Measurements from ENCODE around the gene ACY1.
A peak's percentile ranks its signal among the peaks of the same experiment; 100 is the strongest.
"Not testable (repeated sequence)": the region's sequence is repeated elsewhere in the genome, so short reads cannot be mapped to it uniquely, and the experiment has no call there.

ACY1 gene

GRCh38 chr3:51983578-51984268 lies 388 bp downstream of the ACY1 start:
- no peak for DNase-seq (ENCODE audit: low read depth)

GRCh38 chr3:51984269-51984647 lies 923 bp downstream of the ACY1 start:
- no peak for DNase-seq (ENCODE audit: low read depth)

GRCh38 chr3:51985063-51985462 lies 1.7 kb downstream of the ACY1 start:
- DNase-seq (ENCODE audit: low read depth), result no peak

- DNase-seq (ENCODE audit: low read depth), result no peak
Observed at GRCh38 chr3:51986010-51986947, 2.9 kb downstream of the ACY1 start.

- no peak for DNase-seq (ENCODE audit: low read depth)
Observed at GRCh38 chr3:51987568-51987967, 4.2 kb downstream of the ACY1 start.

- no peak for DNase-seq (ENCODE audit: low read depth)
Observed at GRCh38 chr3:51988286-51989146, 5.2 kb downstream of the ACY1 start.

- not testable (repeated sequence) for DNase-seq (ENCODE audit: low read depth)
Observed at GRCh38 chr3:51990501-51990971, 7.2 kb downstream of the ACY1 start.

GRCh38 chr3:51992017-51992682 lies 8.8 kb downstream of the ACY1 start:
- no peak for DNase-seq (ENCODE audit: low read depth)

- DNase-seq (ENCODE audit: low read depth), result not testable (repeated sequence)
Observed at GRCh38 chr3:51993657-51994056, 10.3 kb downstream of the ACY1 start.

GRCh38 chr3:51994530-51994929 lies 11.2 kb downstream of the ACY1 start:
- DNase-seq (ENCODE audit: low read depth), result no peak

GRCh38 chr3:51995346-51996163 lies 12.2 kb downstream of the ACY1 start, which contains the start of gene RPL29:
TSS of gene RPL29 (minus strand) at chr3:51995895. CDS start at chr3:51995461, 434 bp downstream.
- peak; percentile 85 for DNase-seq (ENCODE audit: low read depth)

GRCh38 chr3:51997172-51997571 lies 13.8 kb downstream of the ACY1 start:
- DNase-seq (ENCODE audit: low read depth), result no peak

- DNase-seq (ENCODE audit: low read depth), result no peak
Observed at GRCh38 chr3:51997935-51998596, 14.7 kb downstream of the ACY1 start.

- no peak for DNase-seq (ENCODE audit: low read depth)
Observed at GRCh38 chr3:51998774-51999173, 15.4 kb downstream of the ACY1 start.

GRCh38 chr3:51999846-52000245 lies 16.5 kb downstream of the ACY1 start:
- DNase-seq (ENCODE audit: low read depth), result no peak

- peak; percentile 78 for DNase-seq (ENCODE audit: low read depth)
Observed at GRCh38 chr3:52001443-52001974, 18.2 kb downstream of the ACY1 start.

- DNase-seq (ENCODE audit: low read depth), result no peak
Observed at GRCh38 chr3:52002748-52003147, 19.4 kb downstream of the ACY1 start.

- no peak for DNase-seq (ENCODE audit: low read depth)
Observed at GRCh38 chr3:52004163-52004787, 20.9 kb downstream of the ACY1 start.

- DNase-seq (ENCODE audit: low read depth), result no peak
Observed at GRCh38 chr3:52004906-52005395, 21.6 kb downstream of the ACY1 start.

Measured in stimulated activated CD8-positive, alpha-beta memory T cell treated with anti-CD3 and anti-CD28 coated beads, Interleukin-12 subunit alpha, Interleukin-12 subunit beta, amount 100 ng/mL, for 1 hour (primary cell).